ENCODE measurements around the gene PCGF5. TPM values are rescaled to one million over a fixed set of nuclear protein-coding genes. Genes with fewer than 3 reads are reported as not detected.
"Not testable (repeated sequence)": the region's sequence is repeated elsewhere in the genome, so short reads cannot be mapped to it uniquely, and the experiment has no call there.

The PCGF5 gene
- total RNA-seq, 2 experiments from 2014 or later: 57.7 to 58.4 TPM

DNA sequence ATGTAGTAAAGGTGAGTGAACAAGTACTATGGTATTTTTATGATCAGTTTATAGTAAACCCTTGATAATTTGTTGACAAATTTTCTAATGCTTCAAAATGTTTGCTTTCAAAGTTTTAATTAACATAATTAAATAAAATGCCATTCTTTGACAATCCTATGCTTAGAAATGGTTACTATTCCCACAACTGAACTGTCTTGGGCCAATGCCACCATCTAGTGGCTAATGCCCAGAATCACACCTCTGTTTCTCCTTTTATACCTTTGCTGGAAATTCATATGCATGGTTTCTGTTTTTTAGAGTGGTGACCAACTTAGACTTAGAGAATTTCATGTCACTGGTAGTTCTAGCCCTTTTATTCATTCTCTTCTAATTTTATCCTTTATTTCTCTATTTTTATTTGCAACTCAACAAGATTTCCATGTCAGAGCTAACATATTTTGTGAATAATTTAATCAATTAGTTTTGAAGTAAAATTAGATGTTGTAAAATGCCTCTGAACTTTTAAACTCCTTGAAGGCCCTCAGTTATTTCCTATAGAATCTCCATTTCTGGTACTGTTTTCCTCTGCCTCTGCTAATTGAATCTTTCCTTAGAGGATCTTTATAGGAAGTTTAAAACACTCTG lies 31.1 kb downstream of the PCGF5 start:
- intact Hi-C loops (cut with DNase I, micrococcal nuclease): loop anchor here (1.0 to 5.0 kb wide), 5 partner anchors 163 to 1459 kb away; no protein-coding TSS in a partner anchor
- Histone ChIP-seq H3K36me3 (ENCODE audit: insufficient read depth, low read length) (peaks cover 54% of the 10 kb centered on the region), H3K4me3 (ENCODE audit: low read length) (no peak overlapping the region), H3K4me1 (ENCODE audit: insufficient read depth, low read length) (peaks cover 6% of the 10 kb centered on the region), H3K27ac (ENCODE audit: low read depth in 1 of 2, low read length in 2 of 2) (no peak overlapping the region), H3K27me3 (ENCODE audit: control insufficient read depth in 1 of 2, insufficient read depth in 2 of 2, low read length in 2 of 2) (no peaks in the 10 kb centered on the region), H3K9me3 (ENCODE audit: control insufficient read depth in 1 of 2, insufficient read depth in 1 of 2, low read length in 2 of 2) (no peaks in the 10 kb centered on the region)
- DNase-seq: peak; percentile 26 to 82 (median 36)
- TF ChIP-seq, protein P1, sequence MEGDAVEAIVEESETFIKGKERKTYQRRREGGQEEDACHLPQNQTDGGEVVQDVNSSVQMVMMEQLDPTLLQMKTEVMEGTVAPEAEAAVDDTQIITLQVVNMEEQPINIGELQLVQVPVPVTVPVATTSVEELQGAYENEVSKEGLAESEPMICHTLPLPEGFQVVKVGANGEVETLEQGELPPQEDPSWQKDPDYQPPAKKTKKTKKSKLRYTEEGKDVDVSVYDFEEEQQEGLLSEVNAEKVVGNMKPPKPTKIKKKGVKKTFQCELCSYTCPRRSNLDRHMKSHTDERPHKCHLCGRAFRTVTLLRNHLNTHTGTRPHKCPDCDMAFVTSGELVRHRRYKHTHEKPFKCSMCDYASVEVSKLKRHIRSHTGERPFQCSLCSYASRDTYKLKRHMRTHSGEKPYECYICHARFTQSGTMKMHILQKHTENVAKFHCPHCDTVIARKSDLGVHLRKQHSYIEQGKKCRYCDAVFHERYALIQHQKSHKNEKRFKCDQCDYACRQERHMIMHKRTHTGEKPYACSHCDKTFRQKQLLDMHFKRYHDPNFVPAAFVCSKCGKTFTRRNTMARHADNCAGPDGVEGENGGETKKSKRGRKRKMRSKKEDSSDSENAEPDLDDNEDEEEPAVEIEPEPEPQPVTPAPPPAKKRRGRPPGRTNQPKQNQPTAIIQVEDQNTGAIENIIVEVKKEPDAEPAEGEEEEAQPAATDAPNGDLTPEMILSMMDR (IDR thresholded peaks at IDR 0.05): peak; percentile 99
- ATAC-seq (ENCODE audit: poor library complexity): peak; percentile 90
- H3K4me1 Mint-ChIP-seq (ENCODE audit: low read depth): no peaks in the 10 kb centered on the region
- H3K27ac Mint-ChIP-seq: no peak overlapping the region
- no peak overlapping the region for H3K4me3 Mint-ChIP-seq
- H3K36me3 Mint-ChIP-seq (ENCODE audit: low read depth): peaks cover 53% of the 10 kb centered on the region
- H3K9me3 Mint-ChIP-seq: no peaks in the 10 kb centered on the region
- POLR2A ChIA-PET: interaction anchor here (0.6 to 1.9 kb wide), 5 partner anchors 12 to 355 kb away, joined by 4 to 11 read pairs (median 5); no protein-coding TSS in a partner anchor
- no peaks in the 10 kb centered on the region for H3K27me3 Mint-ChIP-seq
- CTCF ChIA-PET: interaction anchor here (0.7 to 5.6 kb wide), 12 partner anchors 32 to 340 kb away, joined by 3 to 37 read pairs (median 4); no protein-coding TSS in a partner anchor

DNA sequence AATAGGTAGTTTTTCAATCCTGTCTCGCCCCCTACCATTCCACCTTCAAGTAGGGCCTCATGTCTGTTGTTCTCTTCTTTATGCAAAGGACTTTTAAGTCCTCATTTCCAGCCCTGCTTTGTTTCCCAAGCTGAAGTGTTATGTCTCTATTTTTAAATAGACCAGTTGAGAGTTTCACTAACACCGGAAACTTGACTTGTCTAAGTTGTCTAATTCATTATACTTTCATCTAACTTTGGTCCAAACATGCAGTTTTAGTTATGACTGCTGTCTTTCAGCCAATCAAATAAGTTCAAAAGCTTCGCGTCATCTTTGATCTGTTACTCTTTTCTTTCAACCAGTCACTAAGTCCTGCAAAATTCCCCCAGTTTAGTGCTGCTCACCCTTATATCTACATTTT lies 32.8 kb downstream of the PCGF5 start:
- POLR2A ChIA-PET: interaction anchor here (1.1 kb wide), 1 partner anchor 248 kb away, joined by 3 read pairs; no protein-coding TSS in a partner anchor
- H3K27me3 Mint-ChIP-seq: no peaks in the 10 kb centered on the region

DNA sequence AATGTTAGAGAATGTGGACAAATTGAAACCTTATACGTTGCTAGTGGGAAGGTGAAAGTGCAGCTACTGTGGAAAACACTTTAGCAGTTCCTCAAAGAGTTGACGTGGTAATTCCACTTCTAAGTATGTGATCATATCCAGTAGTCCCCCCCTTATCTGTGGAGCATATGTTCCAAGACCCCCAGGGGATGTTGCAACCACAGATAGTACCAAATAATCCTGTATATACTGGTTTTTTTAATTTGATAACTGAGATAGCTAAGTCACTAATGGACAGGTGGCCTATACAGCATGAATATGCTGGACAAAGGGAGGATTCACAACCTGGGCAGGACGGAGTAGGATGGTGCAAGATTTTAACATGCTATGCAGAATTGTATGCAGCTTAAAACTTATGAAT lies 36.8 kb downstream of the PCGF5 start:
- ATAC-seq (ENCODE audit: poor library complexity) (no peak), DNase-seq (no peak)
- Mint-ChIP-seq H3K4me3 (no peak overlapping the region), H3K9me3 (no peaks in the 10 kb centered on the region), H3K4me1 (ENCODE audit: low read depth) (no peaks in the 10 kb centered on the region), H3K27me3 (no peaks in the 10 kb centered on the region), H3K27ac (no peak overlapping the region), H3K36me3 (ENCODE audit: low read depth) (peaks cover 79% of the 10 kb centered on the region)
- TF ChIP-seq, protein P1 (IDR thresholded peaks at IDR 0.05): no peak
- Histone ChIP-seq H3K9me3 (ENCODE audit: control insufficient read depth in 1 of 2, insufficient read depth in 1 of 2, low read length in 2 of 2) (no peaks in the 10 kb centered on the region), H3K27ac (ENCODE audit: low read depth in 1 of 2, low read length in 2 of 2) (no peak overlapping the region), H3K36me3 (ENCODE audit: insufficient read depth, low read length) (peaks cover 63% of the 10 kb centered on the region), H3K4me3 (ENCODE audit: low read length) (no peak overlapping the region), H3K27me3 (ENCODE audit: control insufficient read depth in 1 of 2, insufficient read depth in 2 of 2, low read length in 2 of 2) (no peaks in the 10 kb centered on the region), H3K4me1 (ENCODE audit: insufficient read depth, low read length) (no peaks in the 10 kb centered on the region)
- ChIA-PET POLR2A (no interaction called here), CTCF (interaction anchor here (1.4 kb wide), 1 partner anchor 169 kb away, joined by 4 read pairs; no protein-coding TSS in a partner anchor)
- intact Hi-C loops (cut with DNase I, micrococcal nuclease): no loop called here

More for the DNA sequence above, 32.8 kb downstream of the PCGF5 start:
- H3K36me3 ChIP-seq (ENCODE audit: insufficient read depth, low read length): peaks cover 65% of the 10 kb centered on the region
- no peaks in the 10 kb centered on the region for H3K4me1 ChIP-seq (ENCODE audit: insufficient read depth, low read length)
- TF ChIP-seq, protein P1 (IDR thresholded peaks at IDR 0.05): no peak
- ATAC-seq (ENCODE audit: poor library complexity): no peak
- DNase-seq: no peak
- no peak overlapping the region for H3K27ac ChIP-seq (ENCODE audit: low read depth in 1 of 2, low read length in 2 of 2)
- H3K27ac Mint-ChIP-seq: no peak overlapping the region
- H3K27me3 ChIP-seq (ENCODE audit: control insufficient read depth in 1 of 2, insufficient read depth in 2 of 2, low read length in 2 of 2): no peaks in the 10 kb centered on the region
- H3K36me3 Mint-ChIP-seq (ENCODE audit: low read depth): peaks cover 70% of the 10 kb centered on the region
- intact Hi-C loops (cut with DNase I, micrococcal nuclease): loop anchor here (1.0 to 5.0 kb wide), 2 partner anchors 247 to 1461 kb away; no protein-coding TSS in a partner anchor
- H3K4me1 Mint-ChIP-seq (ENCODE audit: low read depth): no peaks in the 10 kb centered on the region
- no peak overlapping the region for H3K4me3 Mint-ChIP-seq
- no peak overlapping the region for H3K4me3 ChIP-seq (ENCODE audit: low read length)
- CTCF ChIA-PET: no interaction called here
- no peaks in the 10 kb centered on the region for H3K9me3 ChIP-seq (ENCODE audit: control insufficient read depth in 1 of 2, insufficient read depth in 1 of 2, low read length in 2 of 2)
- H3K9me3 Mint-ChIP-seq: no peaks in the 10 kb centered on the region

DNA sequence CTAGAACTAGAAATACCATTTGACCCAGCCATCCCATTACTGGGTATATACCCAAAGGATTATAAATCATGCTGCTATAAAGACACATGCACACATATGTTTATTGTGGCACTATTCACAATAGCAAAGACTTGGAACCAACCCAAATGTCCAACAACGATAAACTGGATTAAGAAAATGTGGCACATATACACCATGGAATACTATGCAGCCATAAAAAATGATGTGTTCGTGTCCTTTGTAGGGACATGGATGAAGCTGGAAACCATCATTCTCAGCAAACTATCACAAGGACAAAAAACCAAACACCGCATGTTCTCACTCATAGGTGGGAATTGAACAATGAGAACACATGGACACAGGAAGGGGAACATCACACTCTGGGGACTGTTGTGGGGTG lies 40.0 kb downstream of the PCGF5 start:
- ATAC-seq (ENCODE audit: poor library complexity); CTCF ChIA-PET; POLR2A ChIA-PET; H3K27ac Mint-ChIP-seq; H3K4me3 Mint-ChIP-seq; H3K27me3 ChIP-seq (ENCODE audit: control insufficient read depth in 1 of 2, insufficient read depth in 2 of 2, low read length in 2 of 2); H3K4me1 Mint-ChIP-seq (ENCODE audit: low read depth); H3K9me3 ChIP-seq (ENCODE audit: control insufficient read depth in 1 of 2, insufficient read depth in 1 of 2, low read length in 2 of 2); H3K27ac ChIP-seq (ENCODE audit: low read depth in 1 of 2, low read length in 2 of 2); H3K9me3 Mint-ChIP-seq; H3K27me3 Mint-ChIP-seq; DNase-seq; H3K4me3 ChIP-seq (ENCODE audit: low read length); intact Hi-C loops (cut with DNase I, micrococcal nuclease); H3K4me1 ChIP-seq (ENCODE audit: insufficient read depth, low read length): not testable (repeated sequence)
- H3K36me3 Mint-ChIP-seq (ENCODE audit: low read depth): peaks cover 77% of the 10 kb centered on the region
- peaks cover 38% of the 10 kb centered on the region for H3K36me3 ChIP-seq (ENCODE audit: insufficient read depth, low read length)
